ENCODE results near the gene MAGEB2. TPM values are rescaled to one million over a fixed set of nuclear protein-coding genes. Genes with fewer than 3 reads are reported as not detected.

Gene MAGEB2
- total RNA-seq, 2 donors from 2014 or later: not detected

GRCh38 chrX:30224536-30224935 is 9.2 kb downstream of the MAGEB2 start:
- no peaks in the 10 kb centered on the region for H3K36me3 ChIP-seq
- TF ChIP-seq, protein P1, sequence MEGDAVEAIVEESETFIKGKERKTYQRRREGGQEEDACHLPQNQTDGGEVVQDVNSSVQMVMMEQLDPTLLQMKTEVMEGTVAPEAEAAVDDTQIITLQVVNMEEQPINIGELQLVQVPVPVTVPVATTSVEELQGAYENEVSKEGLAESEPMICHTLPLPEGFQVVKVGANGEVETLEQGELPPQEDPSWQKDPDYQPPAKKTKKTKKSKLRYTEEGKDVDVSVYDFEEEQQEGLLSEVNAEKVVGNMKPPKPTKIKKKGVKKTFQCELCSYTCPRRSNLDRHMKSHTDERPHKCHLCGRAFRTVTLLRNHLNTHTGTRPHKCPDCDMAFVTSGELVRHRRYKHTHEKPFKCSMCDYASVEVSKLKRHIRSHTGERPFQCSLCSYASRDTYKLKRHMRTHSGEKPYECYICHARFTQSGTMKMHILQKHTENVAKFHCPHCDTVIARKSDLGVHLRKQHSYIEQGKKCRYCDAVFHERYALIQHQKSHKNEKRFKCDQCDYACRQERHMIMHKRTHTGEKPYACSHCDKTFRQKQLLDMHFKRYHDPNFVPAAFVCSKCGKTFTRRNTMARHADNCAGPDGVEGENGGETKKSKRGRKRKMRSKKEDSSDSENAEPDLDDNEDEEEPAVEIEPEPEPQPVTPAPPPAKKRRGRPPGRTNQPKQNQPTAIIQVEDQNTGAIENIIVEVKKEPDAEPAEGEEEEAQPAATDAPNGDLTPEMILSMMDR (IDR thresholded peaks at IDR 0.05): no peak

DNA sequence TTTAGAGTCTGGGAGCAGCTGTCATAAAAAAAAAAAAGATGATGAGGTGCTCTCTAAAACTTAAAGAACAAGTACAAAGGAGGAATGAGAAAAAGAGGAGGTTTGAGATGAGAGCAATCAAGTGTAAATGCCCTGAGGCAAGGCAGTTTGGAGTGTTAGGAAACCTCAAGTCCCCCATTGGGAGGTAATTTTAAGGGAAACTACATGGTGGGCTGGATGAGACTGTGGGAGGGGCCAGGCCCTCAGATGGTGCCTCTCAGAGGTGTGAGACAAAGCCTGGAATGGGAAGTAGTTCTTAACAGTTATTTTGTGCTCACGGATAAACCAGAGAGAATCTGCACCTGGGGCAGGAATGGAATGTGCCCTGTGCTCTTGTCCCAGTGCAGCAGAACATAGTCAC is 13.2 kb downstream of the MAGEB2 start:
- Histone ChIP-seq H3K27ac (no peak overlapping the region), H3K4me1 (ENCODE audit: control insufficient read depth in 1 of 2, low read depth in 2 of 2) (no peaks in the 10 kb centered on the region), H3K36me3 (no peaks in the 10 kb centered on the region), H3K4me3 (no peak overlapping the region), H3K27me3 (replicated peaks; ENCODE audit: insufficient read depth) (no peaks in the 10 kb centered on the region), H3K9me3 (no peaks in the 10 kb centered on the region)
- ATAC-seq (ENCODE audit: insufficient number of reproducible peaks, low FRiP score, low read depth): no peak
- TF ChIP-seq, protein P1 (IDR thresholded peaks at IDR 0.05): no peak
- DNase-seq (ENCODE audit: low spot score): no peak

More at GRCh38 chrX:30224536-30224935, 9.2 kb downstream of the MAGEB2 start:
- Histone ChIP-seq H3K4me3 (no peak overlapping the region), H3K9me3 (no peaks in the 10 kb centered on the region), H3K27me3 (replicated peaks; ENCODE audit: insufficient read depth) (no peaks in the 10 kb centered on the region), H3K27ac (no peak overlapping the region), H3K4me1 (ENCODE audit: control insufficient read depth in 1 of 2, low read depth in 2 of 2) (no peaks in the 10 kb centered on the region)
- no peak for DNase-seq (ENCODE audit: low spot score)
- ATAC-seq (ENCODE audit: insufficient number of reproducible peaks, low FRiP score, low read depth): no peak

- Histone ChIP-seq H3K27me3 (replicated peaks; ENCODE audit: insufficient read depth) (no peaks in the 10 kb centered on the region), H3K36me3 (no peaks in the 10 kb centered on the region), H3K9me3 (no peaks in the 10 kb centered on the region), H3K4me3 (no peak within 1 kb of the TSS), H3K27ac (no peak within 1 kb of the TSS), H3K4me1 (ENCODE audit: control insufficient read depth in 1 of 2, low read depth in 2 of 2) (no peaks in the 10 kb centered on the region)
- no peak for DNase-seq (ENCODE audit: low spot score)
- TF ChIP-seq, protein P1 (IDR thresholded peaks at IDR 0.05): no peak
- ATAC-seq (ENCODE audit: insufficient number of reproducible peaks, low FRiP score, low read depth): no peak
These were observed 15.0 kb downstream of the MAGEB2 start, which contains the start of gene MAGEB3 for GRCh38 chrX:30230395-30230794. MAGEB3 (plus strand) TSS chrX:30230657; CDS start chrX:30235925, 5,268 bp downstream.

- TF ChIP-seq, protein P1 (IDR thresholded peaks at IDR 0.05): no peak
These were observed 26.5 kb downstream of the MAGEB2 start, which contains the start of gene MAGEB4 for GRCh38 chrX:30241724-30242415. MAGEB4 (plus strand) TSS chrX:30242000; CDS start chrX:30242136, 136 bp downstream.

GRCh38 chrX:30246769-30247489 is 31.6 kb downstream of the MAGEB2 start, which contains the start of gene MAGEB1:
MAGEB1 (plus strand) TSS chrX:30247146; CDS start chrX:30250494, 3,348 bp downstream.
- ATAC-seq (ENCODE audit: insufficient number of reproducible peaks, low FRiP score, low read depth): no peak

More at GRCh38 chrX:30241724-30242415, 26.5 kb downstream of the MAGEB2 start, which contains the start of gene MAGEB4:
- H3K27me3 ChIP-seq (replicated peaks; ENCODE audit: insufficient read depth): no peaks in the 10 kb centered on the region
- no peaks in the 10 kb centered on the region for H3K4me1 ChIP-seq (ENCODE audit: control insufficient read depth in 1 of 2, low read depth in 2 of 2)
- H3K9me3 ChIP-seq: no peaks in the 10 kb centered on the region
- ATAC-seq (ENCODE audit: insufficient number of reproducible peaks, low FRiP score, low read depth) (no peak), DNase-seq (ENCODE audit: low spot score) (no peak)
- H3K4me3 ChIP-seq: no peak within 1 kb of the TSS
- no peaks in the 10 kb centered on the region for H3K36me3 ChIP-seq
- H3K27ac ChIP-seq: no peak within 1 kb of the TSS

More at GRCh38 chrX:30246769-30247489, 31.6 kb downstream of the MAGEB2 start, which contains the start of gene MAGEB1:
- H3K9me3 ChIP-seq: no peaks in the 10 kb centered on the region
- no peak within 1 kb of the TSS for H3K4me3 ChIP-seq
- H3K4me1 ChIP-seq (ENCODE audit: control insufficient read depth in 1 of 2, low read depth in 2 of 2): no peaks in the 10 kb centered on the region
- H3K36me3 ChIP-seq: no peaks in the 10 kb centered on the region
- DNase-seq (ENCODE audit: low spot score): no peak
- H3K27ac ChIP-seq: no peak within 1 kb of the TSS
- no peaks in the 10 kb centered on the region for H3K27me3 ChIP-seq (replicated peaks; ENCODE audit: insufficient read depth)
- TF ChIP-seq, protein P1 (IDR thresholded peaks at IDR 0.05): no peak
